ENCODE data around the gene GTF2H3.
"Not testable (repeated sequence)": the region's sequence is repeated elsewhere in the genome, so short reads cannot be mapped to it uniquely, and the experiment has no call there.

Gene GTF2H3

DNA sequence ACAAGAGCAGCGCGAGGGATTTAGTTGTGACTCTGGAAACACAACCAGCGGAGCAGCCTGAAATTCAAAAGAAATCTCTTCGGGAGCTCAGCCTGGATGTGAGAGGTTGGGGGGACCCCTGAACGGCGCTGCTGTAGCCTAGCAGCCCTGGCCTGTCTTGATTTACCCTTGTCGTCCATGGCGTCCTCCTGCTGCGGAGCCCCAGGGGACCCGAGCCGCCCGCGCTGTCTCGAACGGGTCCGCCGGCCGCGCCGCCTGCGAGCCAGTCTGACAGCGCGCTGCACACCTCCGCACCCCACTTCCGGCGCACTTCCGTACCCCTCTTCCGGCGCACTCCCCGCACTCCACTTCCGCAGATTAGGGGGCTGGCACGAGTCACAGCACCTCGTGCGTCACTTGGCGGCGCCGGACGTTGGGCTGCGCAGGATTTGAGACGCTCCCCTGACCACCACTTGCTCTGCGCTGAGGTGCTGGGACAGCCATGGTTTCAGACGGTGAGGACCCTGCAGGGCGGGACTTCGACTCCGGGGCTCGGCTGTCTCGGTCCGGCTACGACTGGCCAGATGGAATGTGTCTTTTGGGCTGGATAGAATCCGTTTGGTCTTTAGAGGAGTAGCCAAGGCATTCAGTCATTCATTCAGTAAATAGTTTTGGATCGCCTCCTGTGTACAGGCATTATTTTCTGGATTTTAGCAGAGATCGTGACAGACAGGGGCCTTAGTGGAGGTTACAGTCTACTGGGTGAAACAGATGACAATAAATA lies at the start of gene GTF2H3, which contains the start of gene EIF2B1:
Gene GTF2H3 (plus strand): TSS at position 451 of the 763 bp plus-strand sequence. CDS start 31 bp downstream, at position 482.
Gene EIF2B1 (minus strand): TSS at position 308 of the 763 bp plus-strand sequence. CDS start 129 bp downstream, at position 179.
- peak; percentile 97 to 98 (median 98) for DNase-seq

- DNase-seq = no peak
These were observed 41.7 kb upstream of the GTF2H3 start for GRCh38 chr12:123591702-123592481.

GRCh38 chr12:123595729-123596128 lies 37.9 kb upstream of the GTF2H3 start:
- no peak for DNase-seq

DNA sequence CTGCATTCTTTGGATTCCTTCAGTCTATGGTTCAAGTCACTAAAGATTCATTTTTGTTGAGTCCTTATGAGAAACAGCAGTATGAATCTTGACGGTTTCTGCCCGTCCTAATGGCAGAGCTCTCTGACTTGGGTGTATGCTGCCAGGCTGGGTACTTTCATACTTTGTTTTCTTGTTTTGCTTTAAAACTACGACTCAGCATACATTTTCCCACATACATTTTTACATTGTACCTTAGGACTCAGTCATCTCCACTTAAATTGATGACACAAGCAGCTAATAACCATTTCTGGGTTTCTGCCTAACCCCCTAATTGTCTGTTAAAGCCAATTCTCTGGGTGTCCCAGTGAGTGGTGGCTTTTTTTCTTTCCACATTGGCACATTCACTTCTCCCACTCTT lies 36.5 kb upstream of the GTF2H3 start:
- no peak for DNase-seq

DNA sequence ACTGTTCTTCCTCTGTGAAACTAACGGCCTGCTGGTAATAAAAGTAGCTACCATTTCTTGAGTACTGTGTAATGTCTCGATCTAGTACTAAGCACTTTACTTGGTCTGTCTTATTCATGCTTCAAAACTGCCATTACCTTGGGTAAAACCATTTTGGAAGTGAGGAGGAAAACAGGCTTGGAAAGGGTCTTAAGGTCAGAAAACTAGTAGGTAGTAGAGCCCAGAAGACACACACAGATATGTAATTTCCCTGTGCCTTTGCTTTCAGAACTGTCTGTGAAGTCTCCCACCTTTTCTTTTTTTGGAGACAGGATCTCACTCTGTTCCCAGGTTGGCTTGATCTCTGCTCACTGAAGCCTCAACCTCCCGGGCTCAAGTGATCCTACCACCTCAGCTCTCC lies 35.1 kb upstream of the GTF2H3 start:
- DNase-seq = no peak

DNA sequence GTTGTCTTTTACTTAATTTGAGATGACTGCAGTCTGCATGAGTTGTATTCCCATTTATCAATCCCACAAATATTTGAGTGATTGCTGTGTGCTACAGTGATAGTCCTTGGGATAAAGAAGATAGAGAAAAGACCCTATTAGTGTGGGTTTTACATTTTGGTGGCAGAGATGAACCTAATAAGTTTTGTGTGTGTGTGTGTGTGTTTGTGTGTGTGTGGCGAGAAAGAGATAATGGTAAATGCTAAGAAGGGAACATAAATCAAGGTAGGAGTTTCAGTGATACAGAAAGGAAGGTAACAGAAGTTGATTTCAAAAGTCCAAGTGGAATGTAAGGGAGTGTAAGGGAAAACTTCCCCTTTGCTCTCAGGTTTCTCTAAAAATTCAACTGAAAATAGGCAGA lies 34.3 kb upstream of the GTF2H3 start:
- no peak for DNase-seq

DNA sequence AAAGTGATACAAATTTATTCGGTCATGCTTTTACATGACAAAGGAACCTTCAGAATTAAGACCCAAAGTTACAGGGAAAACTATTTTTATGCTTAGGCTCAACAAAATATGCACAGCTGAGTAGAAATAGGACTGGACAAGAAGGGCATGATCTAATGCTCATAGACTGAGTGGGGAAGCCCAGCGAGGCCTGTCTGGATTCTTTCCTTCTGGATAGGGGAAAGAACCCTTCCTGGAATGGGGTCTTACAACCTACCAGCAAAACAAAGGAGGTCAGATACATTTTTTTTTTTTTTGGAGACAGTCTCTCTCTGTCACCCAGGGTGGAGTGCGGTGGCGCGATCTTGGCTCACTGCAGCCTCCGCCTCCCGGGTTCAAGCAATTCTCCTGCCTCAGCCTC lies 33.9 kb upstream of the GTF2H3 start:
- no peak for DNase-seq

DNA sequence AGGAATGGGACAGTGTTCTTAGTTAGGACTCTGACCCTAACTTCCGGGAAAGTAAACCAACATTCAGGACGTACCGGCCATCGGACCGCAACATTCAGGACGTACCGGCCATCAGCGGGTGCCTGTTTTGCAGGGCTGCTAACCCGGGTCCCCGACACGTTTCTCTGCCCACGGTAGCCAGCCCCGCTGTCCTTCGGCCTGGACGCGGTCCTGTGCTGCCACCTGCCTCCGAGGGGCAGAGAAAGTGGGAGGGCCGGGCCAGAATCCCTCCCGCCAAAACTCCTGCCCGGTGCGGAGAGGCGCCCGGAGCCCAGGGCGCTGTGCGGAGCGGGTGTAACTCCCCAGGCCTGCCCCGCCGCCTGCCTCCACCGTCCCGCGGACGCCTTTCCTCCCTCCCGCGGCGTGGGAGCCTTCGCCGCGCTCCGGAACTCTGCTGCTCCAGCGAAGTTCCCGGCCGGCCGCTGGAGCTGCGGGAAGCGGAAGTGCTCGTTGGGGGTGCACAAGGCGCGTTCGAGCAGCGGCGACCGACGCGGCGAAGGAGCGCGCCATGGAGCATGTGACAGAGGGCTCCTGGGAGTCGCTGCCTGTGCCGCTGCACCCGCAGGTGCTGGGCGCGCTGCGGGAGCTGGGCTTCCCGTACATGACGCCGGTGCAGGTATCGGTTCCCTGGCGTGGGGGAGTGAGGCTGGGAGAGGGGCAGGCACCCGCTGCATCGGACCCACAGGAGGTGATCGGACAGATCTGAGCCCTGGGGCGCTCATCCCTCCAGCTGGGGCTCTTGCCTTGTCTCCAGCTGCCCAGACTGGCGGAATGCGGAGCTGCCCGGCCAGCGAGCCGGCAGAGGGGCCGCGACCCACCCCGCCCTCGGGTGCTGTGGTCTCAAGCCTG lies 31.8 kb upstream of the GTF2H3 start, which contains the start of gene DDX55:
Gene DDX55 (plus strand): TSS at position 498 of the 888 bp plus-strand sequence. CDS start 50 bp downstream, at position 548.
- DNase-seq = peak; percentile 91 to 95 (median 94)

DNA sequence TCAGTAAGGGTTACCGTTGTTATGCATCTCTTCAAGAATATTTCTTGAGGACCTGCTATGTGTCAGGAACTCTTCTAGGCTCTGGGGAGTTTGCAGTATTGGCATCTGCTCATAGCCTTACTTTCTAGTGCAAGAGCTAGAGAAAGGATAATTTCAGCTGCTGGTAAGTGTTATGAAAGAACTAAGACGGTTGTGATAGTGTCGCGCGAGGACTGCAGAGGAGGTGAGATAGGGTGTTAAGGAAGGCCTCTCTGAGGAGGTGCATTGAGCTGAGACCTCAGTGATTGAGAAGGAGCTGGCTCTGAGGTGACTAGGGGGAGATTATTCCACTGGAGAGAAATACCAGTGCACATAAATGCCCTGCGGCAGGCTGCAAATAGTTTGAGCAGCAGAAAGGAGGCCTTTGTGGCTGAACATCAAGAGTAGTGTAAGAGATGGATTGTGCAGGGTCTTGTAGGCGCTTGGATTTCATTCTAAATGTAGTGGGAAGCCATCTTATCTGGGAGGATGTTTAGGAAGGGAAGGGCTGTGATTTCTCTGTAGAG lies 30.9 kb upstream of the GTF2H3 start:
- peak in 1 of 3 donors; percentile 25 for DNase-seq

- DNase-seq = not testable (repeated sequence)
These were observed 30.1 kb upstream of the GTF2H3 start for GRCh38 chr12:123603495-123603894.

- DNase-seq = no peak
These were observed 25.9 kb upstream of the GTF2H3 start for GRCh38 chr12:123607756-123608155.

- no peak for DNase-seq
These were observed 25.4 kb upstream of the GTF2H3 start for GRCh38 chr12:123608182-123608581.

DNA sequence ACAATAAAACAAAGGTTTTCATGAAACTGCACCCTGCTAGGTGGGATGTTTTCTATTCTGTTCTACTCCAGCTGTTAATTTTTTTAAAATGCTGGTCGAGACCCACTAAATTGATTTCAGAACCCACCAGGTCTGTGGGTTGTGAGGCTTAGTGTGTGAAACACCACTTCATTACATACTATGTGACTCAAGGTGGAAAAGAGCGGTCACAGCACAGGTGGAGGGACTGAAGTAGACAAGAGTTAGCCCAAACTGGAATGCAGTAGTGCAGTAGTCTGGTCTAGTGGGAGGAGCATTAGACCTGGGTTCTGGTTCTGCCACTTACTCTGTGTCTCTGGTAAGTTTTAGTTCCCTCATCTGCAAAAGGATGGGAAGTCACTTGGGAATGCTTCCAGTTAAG lies 19.5 kb upstream of the GTF2H3 start:
- DNase-seq = no peak

GRCh38 chr12:123614531-123614930 lies 19.1 kb upstream of the GTF2H3 start:
- no peak for DNase-seq

GRCh38 chr12:123617144-123617543 lies 16.5 kb upstream of the GTF2H3 start:
- DNase-seq = no peak

GRCh38 chr12:123617580-123617979 lies 16.0 kb upstream of the GTF2H3 start:
- no peak for DNase-seq

DNA sequence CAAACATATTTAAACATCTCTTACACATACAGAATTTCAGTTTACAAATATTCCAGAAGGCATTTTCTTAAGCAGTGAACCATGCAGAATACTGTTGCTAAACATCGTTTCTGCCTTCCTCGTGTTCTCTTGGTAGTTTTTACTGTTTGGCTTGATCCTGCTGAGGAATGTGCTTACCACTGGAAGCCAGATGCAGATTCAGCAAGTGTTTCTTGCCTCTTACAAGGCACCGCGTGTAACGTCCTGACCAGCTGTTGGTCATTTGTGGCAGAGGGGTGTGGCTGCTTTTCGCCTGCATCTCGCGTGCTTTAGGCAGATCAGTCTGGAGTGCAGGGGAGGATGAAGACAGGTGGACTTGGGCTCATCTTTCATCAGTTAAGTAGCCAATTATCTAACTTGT lies 12.5 kb upstream of the GTF2H3 start:
- DNase-seq = no peak

DNA sequence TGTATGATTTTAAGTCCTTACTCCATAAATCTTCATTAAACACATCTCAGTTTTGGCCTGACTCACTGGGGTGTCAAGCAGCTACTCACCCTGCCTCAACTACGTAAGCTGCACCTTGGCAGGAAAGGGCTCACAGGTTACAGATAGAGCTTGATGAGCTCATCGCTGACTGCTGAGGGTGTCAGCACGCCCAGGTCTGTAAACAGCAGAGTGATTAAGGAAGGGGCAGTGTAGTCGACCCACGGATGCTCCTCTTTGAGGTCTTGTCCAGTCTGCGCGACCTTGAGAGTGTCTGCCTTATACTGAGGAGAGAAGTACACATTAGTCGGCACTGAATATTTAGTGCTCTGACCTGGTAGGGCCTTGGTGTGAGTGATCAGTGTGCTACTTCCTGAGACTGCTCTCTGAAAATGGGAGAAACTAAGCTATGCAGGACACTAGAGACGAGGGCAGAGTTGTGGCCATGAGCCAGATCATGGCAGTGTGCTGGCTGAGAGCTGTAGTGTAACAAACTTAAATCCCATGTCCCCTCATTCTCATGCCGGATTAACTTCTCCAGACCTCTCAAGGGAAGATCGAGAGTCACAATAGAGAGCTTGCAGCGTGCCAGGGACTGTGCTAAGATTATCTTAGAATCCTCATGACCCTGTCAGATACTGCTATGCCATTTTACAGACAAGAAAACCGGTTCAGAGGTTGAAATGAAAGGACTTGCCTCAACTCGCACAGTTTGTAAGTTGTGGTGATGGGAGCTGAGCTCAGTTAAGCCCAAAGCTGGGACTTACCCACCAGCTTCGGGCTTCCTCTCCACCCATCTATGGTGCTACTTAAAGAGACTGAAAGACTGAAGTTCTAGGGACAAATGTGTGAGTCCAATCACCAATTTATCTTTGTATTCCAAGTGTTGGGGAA lies 11.8 kb upstream of the GTF2H3 start:
- DNase-seq = no peak

DNA sequence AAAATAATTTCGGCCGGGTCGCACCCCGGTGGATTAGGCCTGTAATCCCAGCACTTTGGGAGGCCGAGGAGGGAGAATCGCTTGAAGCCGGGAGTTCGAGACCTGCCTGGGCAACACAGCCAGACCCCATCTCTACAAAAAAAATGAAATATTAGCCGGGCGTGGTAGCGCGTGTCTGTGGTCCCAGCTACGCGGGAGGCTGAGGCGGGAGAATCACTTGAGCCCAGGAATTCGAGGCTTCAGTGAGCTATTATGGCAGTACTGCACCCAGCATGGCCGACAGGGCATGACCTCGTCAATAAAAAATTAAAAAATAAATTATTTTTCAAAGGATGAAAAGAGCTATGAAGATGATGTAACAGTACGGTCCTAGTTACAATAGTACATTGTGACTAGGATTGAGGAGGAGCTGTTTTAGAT lies 523 bp downstream of the GTF2H3 start:
- DNase-seq = no peak

DNA sequence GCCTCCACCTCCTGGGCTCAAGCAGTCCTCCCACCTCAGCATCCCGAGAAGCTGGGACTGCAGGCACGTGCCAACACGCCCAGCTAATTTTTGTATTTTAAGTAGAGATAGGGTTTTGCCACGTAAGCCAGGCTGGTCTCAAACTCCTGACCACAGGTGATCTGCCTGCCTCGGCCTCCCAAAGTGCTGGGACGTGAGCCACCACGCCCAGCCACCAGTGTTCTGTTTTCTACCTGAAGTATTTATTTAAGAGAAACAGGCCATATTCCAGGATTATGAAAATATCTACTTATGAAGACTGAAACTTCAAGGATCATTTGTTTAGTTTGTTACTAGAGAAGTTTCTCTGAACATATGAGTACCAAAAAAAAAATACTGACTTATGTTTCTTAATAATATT lies 10.3 kb downstream of the GTF2H3 start:
- no peak for DNase-seq

GRCh38 chr12:123645380-123645779 lies 11.8 kb downstream of the GTF2H3 start:
- no peak for DNase-seq

Data from suppressor macrophage treated with lipopolysaccharide for 1 hour (primary cell).